ENCODE measurements around the gene FIGNL2.

The FIGNL2 gene

DNA sequence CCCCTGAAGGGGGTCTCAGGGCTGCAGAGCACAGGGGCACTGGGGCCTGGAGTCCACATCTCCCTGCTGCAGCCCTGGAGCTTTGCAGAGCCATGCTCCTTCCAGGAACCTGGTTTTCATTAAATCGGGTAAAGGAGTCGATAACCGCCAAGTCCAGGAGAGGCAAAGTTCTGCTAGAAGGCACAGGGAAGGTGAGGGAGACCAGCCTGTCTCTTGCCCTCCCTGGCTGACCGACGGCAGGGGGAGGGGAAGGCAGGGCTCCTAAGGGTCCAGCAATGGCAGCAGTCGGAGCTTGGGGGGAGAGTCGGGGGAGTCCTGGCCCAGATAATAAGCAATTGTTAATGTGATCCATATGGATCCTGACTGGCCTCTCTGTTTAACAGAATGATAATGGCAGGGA is 3.0 kb downstream of the FIGNL2 start:
- DNase-seq, result no peak
- TF ChIP-seq CTCF (IDR thresholded peaks at IDR 0.05; ENCODE audit: low read depth, low read length, missing control alignments), result no peak
- in situ Hi-C loops (cut with HindIII; ENCODE audit: low pct_ligation_motif_present, low sequenced_read_pairs), result no loop called here

GRCh38 chr12:51844854-51845253 is 3.7 kb downstream of the FIGNL2 start:
- in situ Hi-C loops (cut with HindIII; ENCODE audit: low pct_ligation_motif_present, low sequenced_read_pairs), result no loop called here
- H3K27me3 ChIP-seq (replicated peaks), result peaks cover 65% of the 10 kb centered on the region
- no peak for DNase-seq
- H3K36me3 ChIP-seq (replicated peaks), result no peaks in the 10 kb centered on the region
- no peak overlapping the region for H3K27ac ChIP-seq
- TF ChIP-seq CTCF (IDR thresholded peaks at IDR 0.05; ENCODE audit: low read depth, low read length, missing control alignments), result no peak
- H3K4me3 ChIP-seq (ENCODE audit: low read depth, low read length), result no peak overlapping the region

More for the DNA sequence above, 3.0 kb downstream of the FIGNL2 start:
- no peaks in the 10 kb centered on the region for H3K36me3 ChIP-seq (replicated peaks)
- no peak overlapping the region for H3K27ac ChIP-seq
- peaks cover 67% of the 10 kb centered on the region for H3K27me3 ChIP-seq (replicated peaks)
- H3K4me3 ChIP-seq (ENCODE audit: low read depth, low read length), result no peak overlapping the region

DNA sequence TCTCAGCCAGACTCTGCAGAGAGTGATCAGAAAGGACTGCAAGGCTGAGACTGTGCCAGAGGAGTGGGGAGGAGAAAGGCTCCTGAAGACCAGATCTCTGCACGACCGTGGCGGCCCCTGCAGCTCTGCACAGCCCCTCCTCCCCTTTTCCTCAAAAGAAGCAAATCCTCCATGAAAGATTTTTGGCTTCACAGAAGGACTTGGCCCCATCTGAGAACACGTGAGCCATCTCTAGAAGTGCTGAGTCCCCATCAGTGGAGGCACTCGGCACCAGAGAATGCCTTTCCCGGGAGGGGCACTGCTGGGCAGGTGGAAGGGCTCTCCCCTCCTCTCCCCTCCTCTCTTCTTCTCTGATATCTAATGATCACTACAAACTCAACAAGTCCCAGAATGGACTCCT is 6.8 kb downstream of the FIGNL2 start:
- in situ Hi-C loops (cut with HindIII; ENCODE audit: low pct_ligation_motif_present, low sequenced_read_pairs), result no loop called here
- Histone ChIP-seq H3K27me3 (replicated peaks) (peaks cover 44% of the 10 kb centered on the region), H3K4me3 (ENCODE audit: low read depth, low read length) (no peak overlapping the region), H3K36me3 (replicated peaks) (no peaks in the 10 kb centered on the region), H3K27ac (no peak overlapping the region)
- TF ChIP-seq CTCF (IDR thresholded peaks at IDR 0.05; ENCODE audit: low read depth, low read length, missing control alignments), result no peak
- DNase-seq, result no peak

DNA sequence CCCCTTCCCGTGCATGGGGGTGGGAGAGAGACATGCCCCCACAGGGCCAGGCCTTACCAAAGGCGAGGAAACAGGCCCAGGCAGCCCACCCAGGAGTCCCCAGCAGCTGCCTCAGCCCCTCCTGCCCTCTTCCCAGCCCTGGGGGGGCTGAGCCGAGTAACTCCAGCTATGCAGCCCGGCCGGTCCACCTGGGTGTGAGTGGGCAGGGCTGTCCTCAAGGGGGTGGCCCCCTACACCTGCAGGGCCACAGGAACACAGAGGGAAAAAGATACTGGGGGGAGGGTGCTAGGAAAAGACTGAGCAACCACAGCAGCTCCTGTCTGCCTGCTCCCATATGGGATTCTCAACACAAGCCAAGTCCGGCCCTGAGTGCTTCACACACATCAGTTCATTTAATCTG is 7.6 kb downstream of the FIGNL2 start:
- in situ Hi-C loops (cut with HindIII; ENCODE audit: low pct_ligation_motif_present, low sequenced_read_pairs), result no loop called here
- Histone ChIP-seq H3K27ac (no peak overlapping the region), H3K4me3 (ENCODE audit: low read depth, low read length) (no peak overlapping the region), H3K27me3 (replicated peaks) (peaks cover 41% of the 10 kb centered on the region), H3K36me3 (replicated peaks) (no peaks in the 10 kb centered on the region)
- TF ChIP-seq CTCF (IDR thresholded peaks at IDR 0.05; ENCODE audit: low read depth, low read length, missing control alignments), result no peak
- DNase-seq, result no peak

- no peak overlapping the region for H3K27ac ChIP-seq
- TF ChIP-seq CTCF (IDR thresholded peaks at IDR 0.05; ENCODE audit: low read depth, low read length, missing control alignments), result no peak
- DNase-seq, result no peak
- in situ Hi-C loops (cut with HindIII; ENCODE audit: low pct_ligation_motif_present, low sequenced_read_pairs), result no loop called here
- no peak overlapping the region for H3K4me3 ChIP-seq (ENCODE audit: low read depth, low read length)
- peaks cover 29% of the 10 kb centered on the region for H3K27me3 ChIP-seq (replicated peaks)
- no peaks in the 10 kb centered on the region for H3K36me3 ChIP-seq (replicated peaks)
Observed at GRCh38 chr12:51839310-51839947, 9.1 kb downstream of the FIGNL2 start.

- Histone ChIP-seq H3K27me3 (replicated peaks) (peaks cover 23% of the 10 kb centered on the region), H3K4me3 (ENCODE audit: low read depth, low read length) (no peak overlapping the region), H3K27ac (no peak overlapping the region), H3K36me3 (replicated peaks) (no peaks in the 10 kb centered on the region)
- no peak for DNase-seq
- in situ Hi-C loops (cut with HindIII; ENCODE audit: low pct_ligation_motif_present, low sequenced_read_pairs), result no loop called here
- no peak for TF ChIP-seq CTCF (IDR thresholded peaks at IDR 0.05; ENCODE audit: low read depth, low read length, missing control alignments)
Observed at GRCh38 chr12:51838762-51839161, 9.8 kb downstream of the FIGNL2 start.

Data from brain microvascular endothelial cell (primary cell).